Fibroblast of villous mesenchyme (primary cell): ENCODE data around the gene NHS. TPM values are rescaled to one million over a fixed set of nuclear protein-coding genes. Genes with fewer than 3 reads are reported as not detected.

ENCODE experiments used
- DNase-seq: peaks from one replicate; pipeline ENCODE4 v3.0.0-alpha.2; 2010; ENCODE audit warnings: low read depth
- H3K4me3 ChIP-seq: 2 replicates; pipeline ENCODE4 v1.5.1; 2011; ENCODE audit warnings: low read depth, mild to moderate bottlenecking, low read length
- CTCF ChIP-seq: IDR thresholded peaks from 2 replicates; pipeline ENCODE4 v1.5.1; 2012; ENCODE audit warnings: low read depth, mild to moderate bottlenecking, low read length; ENCODE audit not compliant: insufficient read depth
- total RNA-seq: library from RNA; depleted of rRNA; stranded (reverse); fragments of >200 nt; gene quantifications from 2 replicates; pipeline ENCODE4 v1.2.3, GENCODE V29; 2012

The NHS gene
- total RNA-seq, 1 donor = 5.2 TPM

DNA sequence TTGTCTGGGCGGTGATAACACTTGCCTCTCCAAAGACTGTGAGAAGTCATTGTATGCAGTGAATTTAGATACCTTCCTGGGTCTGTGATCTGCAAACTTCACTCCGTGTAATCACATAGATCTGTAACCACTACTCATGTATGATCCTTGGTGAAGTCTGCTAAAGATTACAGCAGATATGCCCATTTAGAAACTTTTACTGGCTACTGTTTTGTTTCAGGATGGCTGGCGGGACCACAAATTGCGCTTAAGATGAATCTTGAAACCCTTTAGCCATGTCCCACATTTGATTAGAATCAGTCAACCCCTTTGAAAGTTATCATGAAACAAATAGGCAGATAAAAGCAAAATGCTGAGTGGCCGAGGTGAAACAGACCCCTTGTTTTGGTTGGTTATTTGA is 235.8 kb downstream of the NHS start:
- H3K4me3 ChIP-seq = no peak overlapping the region
- TF ChIP-seq CTCF = no peak
- no peak for DNase-seq

DNA sequence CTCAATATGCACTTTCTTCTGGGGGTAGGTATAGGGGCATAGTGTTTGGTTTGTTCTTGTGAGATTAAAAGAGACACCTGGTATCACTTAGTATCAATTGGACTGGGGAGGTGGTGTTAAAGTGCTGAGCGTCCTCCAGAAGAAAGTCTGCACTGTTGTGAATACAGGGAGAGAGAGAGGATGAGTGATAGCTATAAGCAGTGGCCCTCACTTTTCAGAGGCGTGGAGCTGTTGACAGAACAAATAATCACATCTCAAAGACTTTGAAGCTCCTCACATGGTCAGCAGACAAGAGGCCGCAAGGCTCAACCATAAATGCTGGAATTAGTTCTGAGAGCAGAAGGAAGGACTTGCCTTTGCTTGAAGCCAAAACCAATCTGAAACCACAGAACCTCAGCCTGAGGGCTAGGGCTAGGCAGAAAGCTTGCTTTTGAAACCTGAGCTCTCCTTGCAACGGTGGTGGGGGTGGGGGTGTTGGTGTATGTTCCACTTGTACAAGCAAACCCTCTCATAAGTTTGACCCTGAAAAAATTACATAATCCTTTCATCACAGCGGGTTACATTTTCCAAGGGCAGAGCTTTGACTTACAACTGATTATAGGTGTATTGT is 239.1 kb downstream of the NHS start:
- peak; percentile 44 for DNase-seq
- no peak for TF ChIP-seq CTCF
- no peak overlapping the region for H3K4me3 ChIP-seq

- TF ChIP-seq CTCF = no peak
- DNase-seq = no peak
- H3K4me3 ChIP-seq = no peak overlapping the region
These were observed 241.9 kb downstream of the NHS start for GRCh38 chrX:17616936-17617335.

- no peak for DNase-seq
- TF ChIP-seq CTCF = no peak
- H3K4me3 ChIP-seq = no peak overlapping the region
These were observed 242.8 kb downstream of the NHS start for GRCh38 chrX:17617806-17618205.

DNA sequence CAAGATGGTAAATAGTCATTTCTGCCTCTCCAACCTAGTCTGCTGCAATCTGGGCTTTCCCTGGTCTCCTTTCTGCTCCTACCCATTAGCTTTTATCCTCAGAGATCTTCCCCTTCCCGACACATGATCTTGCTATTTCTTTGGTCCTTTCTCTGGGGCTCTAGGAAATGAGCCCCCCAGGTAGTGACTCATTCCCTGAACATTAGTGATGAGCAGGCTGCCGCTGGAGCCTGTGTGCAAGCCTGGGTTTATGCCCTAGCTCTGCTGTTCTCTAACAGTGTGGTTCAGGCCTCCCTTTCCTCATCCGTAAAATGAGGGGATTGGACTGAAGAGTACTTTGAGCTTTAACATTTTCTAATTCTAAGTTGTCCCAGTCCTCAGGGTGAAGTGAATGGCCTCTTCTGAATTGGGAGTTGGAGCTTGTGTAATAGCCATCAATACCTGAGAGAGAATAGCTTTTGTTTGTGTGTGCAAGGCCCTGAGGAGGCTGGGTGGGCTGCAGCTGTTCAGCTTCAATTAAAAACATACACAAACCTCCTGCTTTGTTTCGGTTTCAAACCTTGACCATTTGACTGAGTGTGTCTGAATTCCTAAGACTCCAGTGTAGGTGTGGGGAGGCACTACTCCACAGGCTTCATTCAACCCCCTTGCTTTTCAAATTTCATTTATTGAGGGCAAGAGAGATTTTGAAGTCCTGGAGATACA is 246.7 kb downstream of the NHS start:
- no peak for DNase-seq
- no peak overlapping the region for H3K4me3 ChIP-seq
- no peak for TF ChIP-seq CTCF

DNA sequence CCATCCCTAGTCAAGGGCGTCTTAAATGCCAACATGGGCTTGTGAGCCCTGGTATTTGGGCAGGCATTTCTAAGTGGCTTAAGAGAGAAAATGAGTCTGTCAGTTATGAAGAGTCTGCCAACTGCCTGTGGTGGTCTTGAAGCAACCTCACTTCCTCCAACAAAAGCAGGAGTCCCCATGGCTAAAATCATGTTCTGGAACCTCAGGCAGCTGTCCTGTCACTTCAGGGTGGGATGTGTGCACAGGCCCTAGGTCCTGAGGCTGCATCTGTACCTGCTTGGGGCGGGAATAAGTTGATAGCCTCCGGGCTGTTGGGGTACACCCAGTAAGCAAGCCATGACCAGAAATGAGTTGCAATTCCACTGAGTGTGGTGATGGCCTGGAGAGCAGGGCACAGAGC is 247.3 kb downstream of the NHS start:
- no peak for DNase-seq
- no peak overlapping the region for H3K4me3 ChIP-seq
- TF ChIP-seq CTCF = no peak
